Right lobe of liver (tissue), 6 donors: ENCODE data around the gene CISH. TPM values are rescaled to one million over a fixed set of nuclear protein-coding genes. Genes with fewer than 3 reads are reported as not detected.

ENCODE experiments used
- ATAC-seq, 4 donors: fragments of 200-7000 bp; cut with Tn5 transposase; one replicate each; pipeline ENCODE4 v1.9.1; 2020; ENCODE audit warnings: mild to moderate bottlenecking in 4 of 4, moderate library complexity in 4 of 4
- DNase-seq, 3 donors: peaks; one replicate each; pipeline ENCODE4 v3.0.0-alpha.2; 2020
- H3K27ac ChIP-seq, 3 donors: fragments of 200-600 bp; one replicate each; pipeline ENCODE4 v1.8.0; 2022
- H3K27me3 ChIP-seq, 2 donors: fragments of 200-600 bp; one replicate each; pipeline ENCODE4 v1.8.0; 2022
- H3K36me3 ChIP-seq, 4 donors: fragments of 200-600 bp; sonication (generic) in 1 of 4; one replicate each; pipeline versions ENCODE4 v1.5.1 to v1.8.0; 2017 to 2022; ENCODE audit warnings: control low read depth in 1 of 4
- H3K4me1 ChIP-seq, 4 donors: fragments of 200-600 bp; sonication (generic) in 1 of 4; one replicate each; pipeline versions ENCODE4 v1.5.1 to v1.8.0; 2017 to 2022; ENCODE audit warnings: control low read depth in 1 of 4
- H3K4me3 ChIP-seq, 3 donors: fragments of 200-600 bp; one replicate each; pipeline ENCODE4 v1.8.0; 2022
- H3K9me3 ChIP-seq, 4 donors: fragments of 200-600 bp; sonication (generic) in 1 of 4; one replicate each; pipeline versions ENCODE4 v1.5.1 to v1.8.0; 2017 to 2022; ENCODE audit warnings: control low read depth in 1 of 4
- POLR2A ChIP-seq: fragments of 450-650 bp; IDR thresholded peaks from one replicate; pipeline ENCODE4 v1.6.1; 2017; ENCODE audit warnings: antibody characterized with exemption, mild to moderate bottlenecking
- WGBS: methylation state at CpG from one replicate; pipeline ENCODE4 v1.1.6; 2018; ENCODE audit warnings: low coverage, low lambda C conversion rate; ENCODE audit not compliant: insufficient coverage; ENCODE audit errors: missing lambda C conversion rate; 5-methylcytosine and 5-hydroxymethylcytosine counted together
- intact Hi-C, 2 donors: fragments of 100-400 bp; cut with DNase I; formaldehyde crosslinking; loops; one replicate each; pipeline versions ENCODE4 v1.11.2 to v1.14.1; 2022
- total RNA-seq, 6 experiments: library from RNA; depleted of rRNA in 2 of 6; stranded (reverse); fragments of >200 nt in 2 of 6; fragmentation: NEBNext Ultra II Directional in 3 of 6; extraction: Animal tissue kit (Norgen Biotek cat#: 25700) in 3 of 6; gene quantifications; one replicate each; pipeline versions ENCODE4 v1.1.0 to v1.2.4, GENCODE V29; 2016 to 2023
- TF ChIP-seq, protein P1 (sequence below), 4 donors: fragments of 200-600 bp in 3 of 4; fragments of 450-650 bp in 1 of 4; IDR thresholded peaks; one replicate each; pipeline versions ENCODE4 v1.5.1 to v1.8.0; 2016 to 2022; ENCODE audit warnings: antibody characterized with exemption in 4 of 4, mild to moderate bottlenecking in 2 of 4
- donor health status: DM: no; HTN: yes; CAD: no.
- donor health status: DM: no; HTN: no; CAD: no.
- donor health status: DM: no; HTN: no; CAD: no.
- donor health status: DM: no; HTN: yes; CAD: no.
- donor health status: DM: no; HTN: yes; CAD: no.

The CISH gene
- total RNA-seq, 6 experiments from 2014 or later = 5.3 to 28.1 (median 17.8) TPM

DNA sequence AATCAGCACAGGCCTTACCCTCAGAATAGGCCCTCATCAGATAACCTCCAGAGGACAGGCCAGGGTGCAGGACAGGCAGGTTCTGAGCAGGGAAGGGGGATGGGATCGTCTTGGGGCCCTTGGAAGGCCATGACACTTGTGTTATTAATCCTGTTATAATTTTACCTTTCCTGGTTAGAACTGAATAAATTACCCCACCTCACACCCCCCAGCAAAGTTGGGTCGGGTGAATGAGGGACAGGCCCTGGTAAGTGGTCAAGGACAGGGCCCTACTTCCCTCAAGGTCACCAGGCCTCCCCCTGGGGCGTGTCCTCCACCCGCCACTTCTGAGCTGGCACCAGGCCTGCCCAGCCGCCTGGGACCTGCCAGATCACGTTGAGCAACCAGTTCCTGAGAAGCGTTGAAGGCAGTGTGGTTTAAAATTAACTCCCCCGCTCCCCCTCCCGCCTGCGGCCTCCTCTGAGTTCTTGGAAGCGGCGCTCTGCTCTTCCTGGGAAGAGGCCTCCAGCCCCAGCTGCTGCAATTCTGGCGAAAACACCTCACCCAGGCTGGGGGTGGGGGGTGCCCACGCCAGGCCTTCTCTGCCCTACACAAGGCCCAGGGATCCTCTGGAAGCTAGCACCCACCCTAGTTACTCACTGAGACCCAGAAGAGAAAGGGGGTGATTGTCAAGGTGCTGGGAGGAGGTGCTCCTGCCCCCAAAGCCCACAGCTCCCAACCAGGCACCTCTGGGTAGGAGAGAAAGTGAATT lies 10.6 kb downstream of the CISH start:
- peak; percentile 94 to 97 (median 95) for DNase-seq
- 4% methylated on average over 10 of the region's 14 CpGs for WGBS
- TF ChIP-seq, protein P1, sequence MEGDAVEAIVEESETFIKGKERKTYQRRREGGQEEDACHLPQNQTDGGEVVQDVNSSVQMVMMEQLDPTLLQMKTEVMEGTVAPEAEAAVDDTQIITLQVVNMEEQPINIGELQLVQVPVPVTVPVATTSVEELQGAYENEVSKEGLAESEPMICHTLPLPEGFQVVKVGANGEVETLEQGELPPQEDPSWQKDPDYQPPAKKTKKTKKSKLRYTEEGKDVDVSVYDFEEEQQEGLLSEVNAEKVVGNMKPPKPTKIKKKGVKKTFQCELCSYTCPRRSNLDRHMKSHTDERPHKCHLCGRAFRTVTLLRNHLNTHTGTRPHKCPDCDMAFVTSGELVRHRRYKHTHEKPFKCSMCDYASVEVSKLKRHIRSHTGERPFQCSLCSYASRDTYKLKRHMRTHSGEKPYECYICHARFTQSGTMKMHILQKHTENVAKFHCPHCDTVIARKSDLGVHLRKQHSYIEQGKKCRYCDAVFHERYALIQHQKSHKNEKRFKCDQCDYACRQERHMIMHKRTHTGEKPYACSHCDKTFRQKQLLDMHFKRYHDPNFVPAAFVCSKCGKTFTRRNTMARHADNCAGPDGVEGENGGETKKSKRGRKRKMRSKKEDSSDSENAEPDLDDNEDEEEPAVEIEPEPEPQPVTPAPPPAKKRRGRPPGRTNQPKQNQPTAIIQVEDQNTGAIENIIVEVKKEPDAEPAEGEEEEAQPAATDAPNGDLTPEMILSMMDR (IDR thresholded peaks at IDR 0.05) = no peak
- no peak for TF ChIP-seq POLR2A
- H3K9me3 ChIP-seq = no peaks in the 10 kb centered on the region
- H3K4me1 ChIP-seq = peaks cover 3 to 61% (median 39%) of the 10 kb centered on the region in 4 donors
- H3K4me3 ChIP-seq = peak overlapping the region in 1 of 3 donors; percentile 0
- intact Hi-C loops = no loop called here
- no peaks in the 10 kb centered on the region for H3K36me3 ChIP-seq
- peak; percentile 54 to 74 (median 66) for ATAC-seq
- H3K27me3 ChIP-seq = no peaks in the 10 kb centered on the region
- peak overlapping the region; percentile 77 to 93 (median 93) for H3K27ac ChIP-seq

DNA sequence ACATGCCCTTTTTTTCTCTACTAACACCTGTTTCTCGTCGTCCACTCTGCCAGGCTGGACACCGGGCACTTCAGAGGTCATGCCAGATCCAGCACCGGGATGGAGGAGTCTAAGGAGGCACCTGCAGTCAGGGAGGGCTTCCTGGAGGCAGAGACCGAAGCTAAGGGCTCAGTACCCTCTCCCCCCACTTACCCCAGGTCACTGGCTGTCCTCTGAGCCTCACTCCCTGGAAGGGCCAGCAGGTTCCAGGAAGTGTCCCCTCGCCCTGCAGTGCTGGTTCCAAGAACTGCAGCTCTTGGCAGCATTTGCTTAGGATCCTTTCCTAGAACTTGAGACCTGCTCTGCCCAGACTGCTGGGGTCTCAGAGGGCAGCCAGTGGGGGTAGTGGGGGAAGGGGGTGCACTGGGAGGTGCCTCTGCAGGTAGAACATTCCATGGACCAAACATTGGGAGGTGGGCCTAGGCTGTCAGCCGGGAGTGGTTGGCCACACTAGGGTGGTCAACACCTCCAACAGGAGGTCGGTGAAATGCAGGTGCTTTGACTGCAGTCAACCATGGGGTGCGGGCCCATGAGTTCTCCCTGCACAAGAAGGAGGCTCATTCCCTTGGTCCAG lies 11.3 kb downstream of the CISH start:
- WGBS = 52% methylated on average over 6 of the region's 9 CpGs
- TF ChIP-seq POLR2A = no peak
- TF ChIP-seq, protein P1 (IDR thresholded peaks at IDR 0.05) = no peak
- intact Hi-C loops = no loop called here
- no peaks in the 10 kb centered on the region for H3K36me3 ChIP-seq
- H3K27me3 ChIP-seq = no peaks in the 10 kb centered on the region
- H3K27ac ChIP-seq = peak overlapping the region; percentile 35 to 93 (median 93)
- ATAC-seq (peak in 2 of 4 donors; percentile 6 to 12), DNase-seq (peak in 1 of 3 donors; percentile 60)
- H3K4me3 ChIP-seq = no peak overlapping the region
- no peaks in the 10 kb centered on the region for H3K9me3 ChIP-seq
- peaks cover 3 to 53% (median 32%) of the 10 kb centered on the region in 4 donors for H3K4me1 ChIP-seq

DNA sequence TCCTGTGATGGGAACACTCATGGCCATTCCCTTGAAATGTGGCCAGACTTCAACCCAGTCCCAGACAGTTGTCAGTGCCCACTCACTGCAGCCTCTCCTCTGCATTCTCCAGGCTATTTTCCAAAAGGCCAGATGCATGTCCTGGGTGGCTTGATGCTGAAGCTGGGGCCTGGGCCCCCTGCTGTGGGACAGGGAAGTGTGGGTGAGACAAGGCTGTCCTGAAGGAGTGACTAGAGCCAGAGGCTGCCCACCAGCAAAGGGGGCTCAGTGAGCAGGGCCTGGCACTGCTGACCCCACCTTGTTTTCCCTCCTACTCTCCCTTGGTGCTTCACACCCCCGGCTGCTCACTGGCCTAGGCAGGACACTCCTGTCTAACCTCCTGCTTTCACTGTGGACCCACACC lies 11.9 kb downstream of the CISH start:
- Histone ChIP-seq H3K4me3 (no peak overlapping the region), H3K36me3 (no peaks in the 10 kb centered on the region), H3K27ac (peak overlapping the region; percentile 35 to 93 (median 93)), H3K9me3 (no peaks in the 10 kb centered on the region), H3K4me1 (peaks cover 3 to 48% (median 29%) of the 10 kb centered on the region in 4 donors), H3K27me3 (no peaks in the 10 kb centered on the region)
- intact Hi-C loops = no loop called here
- no CpG with 5 or more reads among the region's 1 CpG for WGBS
- TF ChIP-seq, protein P1 (IDR thresholded peaks at IDR 0.05) = no peak
- TF ChIP-seq POLR2A = no peak
- ATAC-seq (peak in 1 of 4 donors; percentile 2), DNase-seq (no peak)

DNA sequence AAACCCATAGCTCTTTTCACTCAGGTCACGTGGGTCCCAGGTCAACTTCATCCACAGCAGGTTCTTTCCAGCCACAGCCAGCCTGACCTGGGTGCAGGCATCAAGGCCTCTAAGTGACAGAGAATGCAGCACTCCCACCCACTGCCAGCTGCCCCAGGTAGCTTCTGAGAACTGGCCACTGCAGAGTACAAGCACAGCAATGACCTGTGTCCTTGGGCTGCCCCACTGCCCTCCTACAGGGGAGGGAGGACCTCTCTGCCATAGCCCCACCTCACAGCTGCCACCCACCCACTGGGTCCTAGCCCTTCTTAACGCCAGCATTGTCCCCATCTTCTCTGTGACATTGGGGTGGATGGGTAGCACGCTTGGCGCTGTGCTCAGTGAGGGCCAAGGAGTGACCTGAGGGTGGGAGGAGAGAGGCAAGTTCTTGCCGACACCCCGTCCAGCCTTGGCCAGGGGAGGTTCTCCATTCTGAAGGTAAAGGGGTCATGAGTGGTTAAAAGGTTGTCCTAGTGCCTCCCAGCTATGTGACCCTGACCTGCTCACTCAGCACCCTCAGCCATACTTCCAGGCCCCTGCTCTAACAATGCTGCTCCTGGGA lies 12.4 kb downstream of the CISH start:
- DNase-seq = no peak
- peak in 2 of 4 donors; percentile 0 to 6 for ATAC-seq
- no peaks in the 10 kb centered on the region for H3K27me3 ChIP-seq

More for the DNA sequence above, 12.4 kb downstream of the CISH start:
- Histone ChIP-seq H3K36me3 (no peaks in the 10 kb centered on the region), H3K4me3 (no peak overlapping the region), H3K27ac (peak overlapping the region in 2 of 3 donors; percentile 93), H3K9me3 (no peaks in the 10 kb centered on the region), H3K4me1 (peaks cover 3 to 48% (median 29%) of the 10 kb centered on the region in 4 donors)
- no peak for TF ChIP-seq POLR2A
- TF ChIP-seq, protein P1 (IDR thresholded peaks at IDR 0.05) = no peak
- intact Hi-C loops = no loop called here
- WGBS = no CpG with 5 or more reads among the region's 6 CpGs
